Frontal cortex (tissue), 4 donors: Measurements from ENCODE around the gene AGAP5. TPM values are rescaled to one million over a fixed set of nuclear protein-coding genes. Genes with fewer than 3 reads are reported as not detected.
A peak's percentile ranks its signal among the peaks of the same experiment; 100 is the strongest.
"Not testable (repeated sequence)": the region's sequence is repeated elsewhere in the genome, so short reads cannot be mapped to it uniquely, and the experiment has no call there.

Source experiments
- DNase-seq, 2 donors: peaks; one replicate each; pipeline ENCODE4 v3.0.0; 2012; ENCODE audit warnings: low spot score in 2 of 2
- FAIRE-seq: peaks from 2 replicates; lab custom pipeline; 2012; peaks lifted over from hg19 to GRCh38; lab: Jason Lieb, UNC
- total RNA-seq: library from RNA; depleted of rRNA; stranded (reverse); fragments of >200 nt; gene quantifications from one replicate; pipeline ENCODE4 v1.2.3, GENCODE V29; 2014
- donor health status: control.
- donor health status: control.
- donor health status: control.

The AGAP5 gene
- total RNA-seq, 1 donor from 2014 or later, result 12.2 TPM

DNA sequence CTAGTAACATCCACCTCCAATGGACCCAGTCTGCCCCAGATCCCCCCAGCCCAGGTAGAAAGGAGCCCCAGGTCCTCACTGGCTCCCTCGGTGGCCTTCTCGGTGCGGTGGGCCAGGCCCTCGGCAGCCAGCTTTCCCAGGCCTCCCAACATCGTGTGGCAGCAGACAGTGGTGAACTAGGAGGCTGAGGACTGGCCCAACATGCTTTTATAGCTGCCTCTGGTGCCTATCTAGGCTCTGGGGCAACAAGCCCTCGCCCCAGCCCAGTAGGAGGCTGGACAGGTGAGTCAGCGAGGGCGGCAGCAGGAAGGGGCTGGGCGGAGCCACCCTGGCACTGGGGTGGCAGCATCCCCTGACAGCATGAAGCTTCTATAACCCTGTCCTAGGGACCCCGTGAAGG lies 34.3 kb downstream of the AGAP5 start:
- DNase-seq, FAIRE-seq: not testable (repeated sequence)

GRCh38 chr10:73662705-73663104 lies 35.2 kb downstream of the AGAP5 start:
- DNase-seq, FAIRE-seq: not testable (repeated sequence)

- no peak for FAIRE-seq
- DNase-seq, result no peak
Observed at GRCh38 chr10:73655990-73656298, 42.0 kb downstream of the AGAP5 start, which contains the start of gene SYNPO2L. TSS of gene SYNPO2L (minus strand) at chr10:73656029. CDS start at chr10:73655922, 107 bp downstream.

DNA sequence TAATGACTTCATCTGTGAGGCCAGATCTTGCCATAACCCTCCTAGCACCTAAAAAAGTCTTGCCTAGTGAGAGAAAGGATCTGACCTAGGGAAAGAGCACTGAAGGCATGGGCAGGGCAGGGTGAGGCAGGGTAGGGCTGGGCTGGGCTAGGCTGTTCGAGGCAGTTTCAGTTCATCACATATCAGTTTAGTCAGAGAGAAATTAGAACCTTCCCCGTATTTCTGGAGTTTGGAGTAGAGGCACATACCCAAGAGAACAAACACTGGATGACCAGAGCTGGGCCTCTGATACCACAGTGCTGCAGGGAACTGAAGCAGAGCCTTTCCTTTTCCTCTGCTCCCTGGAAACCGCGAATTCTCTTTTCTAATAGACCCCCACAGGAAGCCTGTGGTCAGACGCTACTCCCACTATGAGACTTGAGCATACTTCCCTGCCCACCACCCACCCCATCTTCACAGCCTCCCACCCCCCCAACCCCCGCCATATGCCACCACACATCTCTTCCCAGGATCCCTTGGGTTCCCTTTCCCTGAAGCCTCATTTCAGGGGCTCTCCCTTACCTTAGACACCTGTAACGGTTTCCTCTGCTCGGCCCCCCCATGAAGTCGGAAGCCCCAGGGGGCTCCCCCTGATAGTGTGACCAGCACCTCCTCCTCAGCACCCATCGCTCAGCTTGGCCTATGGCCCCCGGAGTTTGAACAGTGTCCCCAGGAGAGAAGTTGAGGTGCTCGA lies 42.5 kb downstream of the AGAP5 start:
- DNase-seq (no peak), FAIRE-seq (no peak)

DNA sequence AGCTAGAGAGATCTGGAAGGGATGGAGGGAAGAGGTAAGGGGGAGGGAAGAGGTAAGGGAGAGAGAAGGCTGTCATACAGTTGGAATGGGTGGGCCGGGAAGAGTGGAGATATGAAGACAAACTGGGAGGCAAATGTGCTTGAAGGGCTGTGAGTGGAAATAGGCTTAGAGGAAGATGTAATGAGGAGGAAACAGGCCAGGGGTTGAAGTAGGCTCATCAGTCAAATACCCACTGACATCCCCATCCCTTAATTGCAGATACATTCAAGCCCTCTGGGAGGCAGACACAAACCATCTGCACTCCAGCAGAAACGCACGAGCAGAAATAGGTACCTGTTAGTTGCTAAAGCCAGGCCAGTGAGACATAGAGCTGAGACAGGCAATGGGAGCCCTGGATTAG lies 44.2 kb downstream of the AGAP5 start:
- FAIRE-seq (no peak), DNase-seq (no peak)

DNA sequence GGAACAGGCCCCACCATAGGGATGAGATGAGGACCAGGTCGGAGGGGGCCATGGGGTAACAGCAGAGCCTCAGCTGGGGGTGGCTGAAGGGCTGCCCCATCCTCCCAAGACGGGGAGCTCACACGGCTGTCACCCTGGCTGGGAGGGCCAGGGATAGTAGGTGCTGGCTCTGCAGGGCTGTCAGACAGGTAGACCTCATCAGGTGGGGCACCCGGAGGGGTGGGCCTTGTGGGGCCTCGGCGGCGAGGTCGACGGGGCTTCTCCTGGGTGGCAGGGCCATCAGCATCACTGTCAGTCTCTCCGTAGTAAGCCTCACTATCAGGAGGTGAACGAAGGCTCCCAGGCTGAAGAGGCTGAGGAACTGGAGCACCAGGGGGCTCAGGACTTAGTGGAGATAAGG lies 44.7 kb downstream of the AGAP5 start:
- no peak for FAIRE-seq
- no peak for DNase-seq

GRCh38 chr10:73650537-73651331 lies 47.2 kb downstream of the AGAP5 start:
- DNase-seq (no peak), FAIRE-seq (no peak)

DNA sequence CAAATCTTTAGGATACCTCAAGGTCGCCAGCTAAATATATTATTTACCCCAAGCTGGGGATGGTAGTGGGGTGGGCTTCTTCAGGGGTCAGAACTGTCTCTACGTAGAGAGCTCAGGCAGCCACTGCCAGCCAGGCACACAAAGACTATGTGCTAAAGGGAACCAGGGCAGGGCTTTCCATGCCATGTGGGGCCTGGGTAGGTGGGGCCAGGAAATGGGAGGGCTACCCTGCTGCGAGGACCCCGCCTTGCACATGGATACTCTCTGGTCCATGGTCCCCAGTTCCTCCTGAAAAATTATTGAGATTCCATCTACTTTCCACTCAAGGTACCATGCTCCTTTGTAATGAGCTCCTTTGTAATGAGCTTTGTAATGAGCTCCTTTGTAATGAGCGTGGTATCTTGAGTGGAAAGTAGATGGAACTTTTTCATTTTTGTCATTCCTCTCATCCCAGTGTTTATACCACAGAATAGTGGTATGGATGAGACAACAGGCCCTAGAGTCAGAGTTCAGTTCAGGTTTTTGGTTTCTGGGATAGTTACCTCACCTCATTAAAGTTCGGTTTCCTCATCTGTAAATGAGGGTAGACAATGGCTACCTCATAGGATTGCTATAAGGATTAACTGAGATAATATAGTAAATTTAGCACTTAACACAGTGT lies 47.9 kb downstream of the AGAP5 start:
- no peak for FAIRE-seq
- no peak for DNase-seq

- FAIRE-seq (no peak), DNase-seq (peak in 1 of 2 donors; percentile 34)
Observed at GRCh38 chr10:73648975-73649829, 48.7 kb downstream of the AGAP5 start.

DNA sequence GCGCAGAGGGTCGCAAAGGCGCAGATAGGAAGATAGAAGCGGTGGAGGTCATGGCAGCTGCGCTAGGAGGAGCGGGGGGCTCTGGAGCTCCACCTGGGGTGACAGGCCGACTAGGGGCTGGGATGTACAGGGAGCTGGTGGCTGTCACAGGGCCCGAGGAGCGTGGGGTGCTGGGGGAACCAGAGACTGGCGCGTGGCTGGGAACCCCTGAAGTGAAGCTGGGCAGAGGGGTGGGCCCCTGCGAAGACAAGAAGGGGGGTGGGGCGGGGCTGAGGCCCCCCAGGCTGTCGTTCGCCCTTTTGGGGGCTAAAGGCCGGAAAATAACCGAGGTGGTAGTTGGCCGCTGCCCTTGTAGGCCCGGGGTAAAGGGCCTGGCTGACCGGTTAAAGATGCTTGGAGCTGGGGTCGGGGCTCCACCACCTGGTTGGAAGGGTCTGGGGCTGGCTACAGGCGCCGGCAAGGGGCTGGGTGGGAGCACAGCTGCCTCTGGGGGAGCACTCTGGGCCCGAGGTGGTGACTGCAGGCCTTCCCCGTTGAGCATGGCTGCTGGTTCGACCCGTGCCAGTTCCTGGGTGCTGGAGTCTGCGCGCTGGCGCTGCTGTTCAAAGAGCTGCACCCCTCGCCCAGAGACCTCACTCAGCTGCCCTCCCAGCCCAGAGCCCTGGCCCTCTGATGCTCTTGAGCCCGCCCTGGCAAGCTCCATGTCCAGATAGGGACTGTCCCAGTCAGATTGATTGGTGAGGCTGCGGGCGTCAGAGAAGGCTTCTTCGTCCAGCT lies 49.8 kb downstream of the AGAP5 start:
- DNase-seq (no peak), FAIRE-seq (no peak)

- FAIRE-seq (no peak), DNase-seq (peak; percentile 50 to 66)
Observed at GRCh38 chr10:73647211-73647874, 50.6 kb downstream of the AGAP5 start.

DNA sequence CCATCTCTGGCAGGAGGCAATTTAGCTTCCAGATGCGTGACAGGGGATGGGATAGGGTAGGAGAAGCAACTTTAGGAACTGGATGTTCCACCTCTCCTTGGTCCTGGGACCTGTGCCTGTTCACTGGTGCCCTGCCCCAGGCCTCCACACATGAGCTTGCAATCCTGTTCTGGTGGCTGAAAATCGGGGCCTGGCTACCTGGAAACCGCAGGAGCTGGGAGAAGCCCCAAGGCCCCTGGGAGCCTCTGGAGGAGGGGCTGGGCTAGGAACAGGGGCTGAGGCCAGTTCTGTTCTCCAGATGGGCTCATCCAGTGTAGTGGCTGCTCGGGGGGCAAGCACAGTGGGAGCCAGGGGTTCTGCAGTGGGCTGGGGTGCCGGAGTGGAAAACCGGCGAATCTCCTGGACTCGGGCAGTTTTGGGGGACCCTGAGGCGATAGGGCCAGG lies 51.3 kb downstream of the AGAP5 start:
- FAIRE-seq (no peak), DNase-seq (no peak)

DNA sequence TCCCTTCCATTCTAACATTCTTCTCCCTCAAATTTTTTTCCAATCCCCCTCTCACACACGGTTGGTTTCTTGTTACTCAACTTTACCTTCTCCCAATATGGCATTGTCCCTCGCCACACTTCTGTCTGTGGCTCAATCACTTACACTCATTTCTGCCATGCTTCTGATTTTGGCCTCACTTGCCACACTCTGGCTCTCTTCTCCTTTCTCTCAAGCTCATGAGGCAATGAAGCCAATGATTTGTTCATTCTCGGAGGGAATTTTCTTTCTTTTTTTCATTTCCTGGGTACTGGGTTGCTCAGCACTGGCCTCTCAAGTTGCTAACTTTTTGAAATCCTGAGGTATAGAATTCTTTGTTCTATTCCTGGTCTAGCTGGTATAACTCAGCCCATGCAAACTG lies 52.7 kb downstream of the AGAP5 start:
- DNase-seq (no peak), FAIRE-seq (no peak)

DNA sequence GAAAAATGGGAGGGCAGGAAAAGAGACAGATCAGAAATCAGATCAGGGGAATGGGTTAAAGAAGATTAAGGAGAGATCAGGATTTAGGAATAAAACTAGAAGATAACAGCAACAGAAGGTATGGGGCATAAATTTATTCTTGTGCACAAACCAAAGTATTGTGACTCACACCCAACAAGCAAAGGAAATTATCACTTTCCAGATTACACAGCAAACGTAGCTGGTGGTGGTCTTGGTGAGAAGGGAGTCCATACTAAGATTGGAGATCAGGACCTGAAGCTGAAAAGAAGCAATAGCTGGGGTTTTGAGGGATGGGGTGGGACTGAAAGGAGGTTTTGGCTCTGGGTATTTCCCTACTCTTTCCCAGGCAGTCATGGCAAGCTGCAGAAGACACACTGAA lies 53.1 kb downstream of the AGAP5 start:
- no peak for DNase-seq
- FAIRE-seq, result no peak

DNA sequence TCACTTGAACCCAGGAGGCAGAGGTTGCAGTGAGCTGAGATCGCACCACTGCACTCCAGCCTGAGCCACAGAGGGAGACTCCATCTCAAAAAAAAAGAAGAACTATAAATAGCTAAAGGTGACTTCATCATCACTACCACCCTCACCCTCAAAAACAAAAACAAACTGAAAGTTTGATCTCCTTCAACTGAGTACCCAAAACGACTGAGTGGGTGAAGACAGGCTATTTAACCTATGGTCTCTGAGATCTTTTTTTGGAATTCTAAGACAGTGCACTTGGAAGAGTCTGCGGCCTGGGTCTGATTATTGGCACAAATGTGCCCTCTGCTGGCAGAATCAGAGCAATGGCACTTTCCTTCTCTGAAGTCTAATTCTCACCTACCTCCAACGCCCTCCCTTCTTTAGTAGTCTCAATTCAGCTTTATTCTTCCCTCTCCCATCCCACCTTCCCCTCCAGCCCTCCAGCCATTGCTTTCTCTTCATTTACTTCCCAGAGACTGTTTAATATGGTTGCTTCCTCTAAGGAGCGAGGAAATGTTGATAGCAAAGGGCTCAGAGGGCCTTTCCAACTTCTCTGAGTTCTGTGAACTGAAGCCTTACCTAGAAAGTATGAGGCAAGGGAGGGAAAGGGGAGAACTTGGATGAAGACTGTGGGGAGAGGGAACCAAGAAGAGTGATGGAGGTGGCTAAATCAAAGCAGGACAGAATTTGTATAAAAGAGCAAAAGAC lies 53.7 kb downstream of the AGAP5 start:
- FAIRE-seq, result no peak
- peak; percentile 73 to 78 for DNase-seq

DNA sequence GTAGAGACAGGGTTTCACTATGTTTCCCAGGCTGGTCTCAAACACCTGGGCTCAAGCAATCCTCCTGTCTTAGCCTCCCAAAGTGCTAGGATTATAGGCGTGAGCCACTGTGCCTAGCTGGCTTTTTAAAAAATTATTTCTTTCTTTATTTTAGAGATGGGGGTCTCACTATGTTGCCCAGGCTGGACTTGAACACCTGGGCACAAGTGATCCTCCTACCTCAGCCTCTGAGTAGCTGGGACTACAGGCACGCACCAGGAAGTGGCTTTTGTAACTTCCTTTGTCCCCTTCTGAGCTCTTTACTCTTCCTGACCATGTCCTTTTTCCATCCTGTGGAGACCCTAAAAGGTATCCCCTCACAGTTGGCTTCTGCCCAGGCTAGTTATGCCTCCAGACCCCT lies 54.5 kb downstream of the AGAP5 start:
- no peak for FAIRE-seq

DNA sequence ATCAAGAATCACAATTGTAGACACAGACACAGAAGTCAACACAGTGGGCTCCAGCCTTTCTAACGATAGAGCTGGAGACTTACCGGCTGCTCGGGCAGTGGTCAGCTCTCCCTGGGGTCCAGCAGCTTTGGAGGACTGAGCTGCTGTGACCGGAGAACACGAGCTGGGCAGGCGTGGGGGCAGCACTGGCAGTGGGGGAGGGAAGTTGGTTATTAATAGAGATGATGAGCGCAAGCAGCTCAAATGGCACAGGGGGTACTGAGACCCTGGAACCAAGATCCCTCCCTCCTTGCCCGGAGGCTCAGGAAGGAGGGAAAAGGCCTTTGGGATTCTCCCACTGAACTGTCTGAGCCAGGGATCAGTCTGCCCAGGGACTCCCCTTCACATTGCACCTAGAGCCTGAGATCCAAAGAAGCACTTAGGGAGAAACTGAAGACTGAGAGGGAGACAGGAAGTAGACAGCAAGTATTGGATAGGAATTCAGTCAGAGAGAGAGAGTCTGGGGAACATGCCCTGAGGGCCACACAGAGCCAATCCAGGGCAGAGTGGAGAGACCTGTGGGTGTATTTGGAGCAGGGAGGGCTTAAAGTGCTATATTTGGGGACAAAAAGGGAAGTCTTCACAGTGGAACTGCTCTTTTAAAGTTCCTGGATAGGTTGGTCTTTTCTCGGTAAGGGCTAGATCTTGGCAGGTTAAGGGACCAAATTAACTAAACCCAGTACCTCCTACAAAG lies 56.4 kb downstream of the AGAP5 start, which contains the start of gene MYOZ1:
Gene MYOZ1 (minus strand): TSS at position 147 of the 733 bp plus-strand sequence. CDS start 1,457 bp downstream, outside the sequence.
- FAIRE-seq, result no peak
- no peak for DNase-seq

More for the DNA sequence above, 54.5 kb downstream of the AGAP5 start:
- DNase-seq, result no peak
